ENCODE measurements around the gene HDAC4. TPM values are rescaled to one million over a fixed set of nuclear protein-coding genes. Genes with fewer than 3 reads are reported as not detected.

Gene HDAC4
- total and polyA plus RNA-seq, 9 of the 15 experiments (the other 6 are each of a cell fraction or from before 2014, with no cell fraction given): 0.11 to 20.2 (median 4.0) TPM

DNA sequence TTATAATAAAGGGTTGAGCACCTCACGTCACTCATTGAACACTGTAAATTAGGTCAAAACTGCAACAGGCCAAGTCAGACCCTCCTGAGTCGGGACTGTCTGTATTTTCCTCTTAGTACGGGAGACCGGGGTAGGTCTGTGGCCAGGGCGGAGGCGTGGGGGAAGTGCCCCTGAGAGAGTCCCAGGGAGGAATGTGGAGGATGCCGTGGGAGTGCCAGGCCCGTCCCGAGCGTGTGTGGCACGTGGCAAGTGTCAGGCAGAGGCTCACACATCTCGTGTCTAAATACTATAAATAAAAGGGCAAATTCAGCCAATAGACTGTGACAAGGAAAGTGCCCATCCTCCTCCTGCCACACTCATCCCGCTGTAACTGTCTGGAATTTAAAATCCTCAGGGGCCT is 6.3 kb upstream of the HDAC4 start (continued):
- no peak for TF ChIP-seq CEBPG (CRISPR knock-in tag; IDR thresholded peaks at IDR 0.05)
- no peak for TF ChIP-seq CEBPG (tag; conservative IDR thresholded peaks at IDR 0.05 in 1 of 2, IDR thresholded peaks at IDR 0.05 in 1 of 2)
- no peak for TF ChIP-seq PTRF (tag; IDR thresholded peaks at IDR 0.05)
- TF ChIP-seq NR4A1 (CRISPR knock-in tag; IDR thresholded peaks at IDR 0.05): no peak
- TF ChIP-seq NR4A1 (tag; IDR thresholded peaks at IDR 0.05): no peak
- TF ChIP-seq, protein P1, sequence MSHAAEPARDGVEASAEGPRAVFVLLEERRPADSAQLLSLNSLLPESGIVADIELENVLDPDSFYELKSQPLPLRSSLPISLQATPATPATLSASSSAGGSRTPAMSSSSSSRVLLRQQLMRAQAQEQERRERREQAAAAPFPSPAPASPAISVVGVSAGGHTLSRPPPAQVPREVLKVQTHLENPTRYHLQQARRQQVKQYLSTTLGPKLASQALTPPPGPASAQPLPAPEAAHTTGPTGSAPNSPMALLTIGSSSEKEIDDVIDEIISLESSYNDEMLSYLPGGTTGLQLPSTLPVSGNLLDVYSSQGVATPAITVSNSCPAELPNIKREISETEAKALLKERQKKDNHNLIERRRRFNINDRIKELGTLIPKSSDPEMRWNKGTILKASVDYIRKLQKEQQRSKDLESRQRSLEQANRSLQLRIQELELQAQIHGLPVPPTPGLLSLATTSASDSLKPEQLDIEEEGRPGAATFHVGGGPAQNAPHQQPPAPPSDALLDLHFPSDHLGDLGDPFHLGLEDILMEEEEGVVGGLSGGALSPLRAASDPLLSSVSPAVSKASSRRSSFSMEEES (CRISPR knock-in tag; IDR thresholded peaks at IDR 0.05): no peak
- no peak for TF ChIP-seq SREBF2 (CRISPR knock-in tag; IDR thresholded peaks at IDR 0.05)

DNA sequence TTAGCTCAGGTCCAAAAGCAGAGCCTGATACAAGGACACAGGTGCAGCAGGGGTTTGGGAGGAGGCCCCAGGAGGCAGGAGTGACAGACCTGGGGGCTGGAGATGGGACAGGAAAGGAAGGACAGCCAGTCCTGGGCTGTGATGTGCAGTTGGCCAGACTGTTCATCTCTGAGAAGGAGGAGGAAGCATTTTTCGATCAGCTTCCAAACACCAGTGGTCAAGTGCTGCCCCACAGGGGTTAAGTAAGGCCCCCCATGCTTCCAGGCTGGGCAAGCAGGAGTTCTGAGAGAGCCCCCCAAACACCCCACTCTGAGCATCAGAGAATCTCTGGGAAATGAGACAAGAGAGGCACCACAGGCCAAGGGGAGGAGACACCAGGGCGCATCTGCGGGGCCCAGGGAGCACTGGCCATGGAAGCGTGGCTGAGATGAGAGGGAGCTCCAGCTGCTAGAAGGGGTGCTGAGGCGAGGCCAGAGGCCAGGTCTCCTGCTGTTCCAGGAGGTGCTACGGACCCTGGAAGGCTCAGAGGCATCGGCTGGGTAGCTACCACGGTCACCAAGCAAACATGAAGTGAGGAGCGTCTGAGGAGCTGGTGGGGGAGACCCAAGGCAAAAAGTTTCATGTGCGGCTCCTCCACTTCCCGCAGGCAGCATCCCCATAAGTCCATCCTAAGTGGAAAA is 5.6 kb upstream of the HDAC4 start:
- no peak overlapping the region for H3K4me3 ChIP-seq
- CTCF ChIA-PET (ENCODE audit: low intra/inter-chr PET ratio): no interaction called here
- 16% methylated on average over 8 of the region's 11 CpGs for WGBS (ENCODE audit: insufficient coverage, low coverage, missing lambda C conversion rate)
- H3K27me3 ChIP-seq (ENCODE audit: control insufficient read depth in 2 of 2, insufficient read depth in 2 of 2, low read length in 2 of 2): peaks cover 0 to 36% of the 10 kb centered on the region in 2 experiments; a peak in 3 of 5 replicates
- no peaks in the 10 kb centered on the region for H3K36me3 ChIP-seq (ENCODE audit: control insufficient read depth, insufficient read depth, low read length)
- H3K27ac ChIP-seq (ENCODE audit: extremely low read depth, low read depth, low read length): no peak overlapping the region
- POLR2A ChIA-PET: interaction anchor here (0.6 kb wide), 1 partner anchor 1582 kb away, joined by 3 read pairs; no protein-coding TSS in a partner anchor
- no peaks in the 10 kb centered on the region; the same call in 2 of the 3 replicates for H3K79me2 ChIP-seq (ENCODE audit: control insufficient read depth, insufficient read depth, low read length)
- DNase-seq (ENCODE audit: extremely low read depth in 1 of 4, low spot score in 3 of 4): no peak
- no TSS peak for BruUV-seq (replicated peaks)
- H3K4me2 ChIP-seq (ENCODE audit: insufficient read depth, low read length): no peak overlapping the region
- peaks cover 3 to 8% of the 10 kb centered on the region in 2 experiments; a peak in 4 of 5 replicates for H3K4me1 ChIP-seq (replicated peaks in 1 of 2; ENCODE audit: control insufficient read depth in 2 of 2, insufficient read depth in 2 of 2, low read length in 2 of 2)
- H3K9me1 ChIP-seq (ENCODE audit: control insufficient read depth, insufficient read depth, low read length): no peaks in the 10 kb centered on the region
- no peak for ATAC-seq
- H3K9ac ChIP-seq (ENCODE audit: insufficient read depth in 1 of 2, low read depth in 2 of 2, low read length in 2 of 2): no peak overlapping the region
- no peak for FAIRE-seq
- H3K9me3 ChIP-seq (replicated peaks; ENCODE audit: control insufficient read depth, insufficient read depth, low read depth, low read length): no peaks in the 10 kb centered on the region
- intact Hi-C loops (cut with micrococcal nuclease) (no loop called here), in situ Hi-C loops (cut with MboI) (no loop called here)
- H4K20me1 ChIP-seq (replicated peaks; ENCODE audit: control insufficient read depth, insufficient read depth, low read length): no peaks in the 10 kb centered on the region
- H2AFZ ChIP-seq (ENCODE audit: low read depth, low read length): no peak overlapping the region
- TF ChIP-seq CEBPG (CRISPR knock-in tag; IDR thresholded peaks at IDR 0.05) (no peak), CEBPG (tag; conservative IDR thresholded peaks at IDR 0.05 in 1 of 2, IDR thresholded peaks at IDR 0.05 in 1 of 2) (no peak), RAD21 (CRISPR knock-in tag; conservative IDR thresholded peaks at IDR 0.05 in 1 of 2, IDR thresholded peaks at IDR 0.05 in 1 of 2) (no peak), XRCC4 (IDR thresholded peaks at IDR 0.05; ENCODE audit: extremely low read depth, insufficient read depth, insufficient read length) (no peak), NFATC3 (IDR thresholded peaks at IDR 0.05) (no peak), ZNF717 (CRISPR knock-in tag; IDR thresholded peaks at IDR 0.05) (no peak)
- TF ChIP-seq, protein P2, sequence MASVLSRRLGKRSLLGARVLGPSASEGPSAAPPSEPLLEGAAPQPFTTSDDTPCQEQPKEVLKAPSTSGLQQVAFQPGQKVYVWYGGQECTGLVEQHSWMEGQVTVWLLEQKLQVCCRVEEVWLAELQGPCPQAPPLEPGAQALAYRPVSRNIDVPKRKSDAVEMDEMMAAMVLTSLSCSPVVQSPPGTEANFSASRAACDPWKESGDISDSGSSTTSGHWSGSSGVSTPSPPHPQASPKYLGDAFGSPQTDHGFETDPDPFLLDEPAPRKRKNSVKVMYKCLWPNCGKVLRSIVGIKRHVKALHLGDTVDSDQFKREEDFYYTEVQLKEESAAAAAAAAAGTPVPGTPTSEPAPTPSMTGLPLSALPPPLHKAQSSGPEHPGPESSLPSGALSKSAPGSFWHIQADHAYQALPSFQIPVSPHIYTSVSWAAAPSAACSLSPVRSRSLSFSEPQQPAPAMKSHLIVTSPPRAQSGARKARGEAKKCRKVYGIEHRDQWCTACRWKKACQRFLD (CRISPR knock-in tag; IDR thresholded peaks at IDR 0.05): no peak
- TF ChIP-seq, protein P3, sequence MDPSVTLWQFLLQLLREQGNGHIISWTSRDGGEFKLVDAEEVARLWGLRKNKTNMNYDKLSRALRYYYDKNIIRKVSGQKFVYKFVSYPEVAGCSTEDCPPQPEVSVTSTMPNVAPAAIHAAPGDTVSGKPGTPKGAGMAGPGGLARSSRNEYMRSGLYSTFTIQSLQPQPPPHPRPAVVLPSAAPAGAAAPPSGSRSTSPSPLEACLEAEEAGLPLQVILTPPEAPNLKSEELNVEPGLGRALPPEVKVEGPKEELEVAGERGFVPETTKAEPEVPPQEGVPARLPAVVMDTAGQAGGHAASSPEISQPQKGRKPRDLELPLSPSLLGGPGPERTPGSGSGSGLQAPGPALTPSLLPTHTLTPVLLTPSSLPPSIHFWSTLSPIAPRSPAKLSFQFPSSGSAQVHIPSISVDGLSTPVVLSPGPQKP (CRISPR knock-in tag; IDR thresholded peaks at IDR 0.05): no peak
